SK-N-SH (cell line): ENCODE measurements around the gene ARMC6. TPM values are rescaled to one million over a fixed set of nuclear protein-coding genes. Genes with fewer than 3 reads are reported as not detected.

ENCODE experiments used
- CTCF ChIA-PET: fragments of 300-600, 350-600 bp; formaldehyde crosslinking; extraction: SDS; loops from one replicate; lab custom pipeline; 2021; lab: Yijun Ruan, JAX
- POLR2A ChIA-PET: fragments of 350-600 bp; sonication (Branson Sonifier 250); formaldehyde crosslinking; extraction: SDS; loops from one replicate; lab custom pipeline; 2020; ENCODE audit warnings: antibody characterized with exemption, inconsistent platforms; lab: Yijun Ruan, JAX
- DNase-seq: peaks from one replicate; pipeline ENCODE4 v3.0.0; 2012
- H2AFZ ChIP-seq: fragments of 200-600 bp; sonication (generic); 2 replicates; pipeline ENCODE4 v1.8.1; 2016; ENCODE audit warnings: antibody characterized with exemption, mild to moderate bottlenecking, low read depth
- H3F3A ChIP-seq: fragments of 200-600 bp; sonication (generic); replicated peaks from 2 replicates; pipeline ENCODE3; 2016; ENCODE audit warnings: antibody characterized with exemption, mild to moderate bottlenecking; ENCODE audit not compliant: insufficient read depth
- H3K27ac ChIP-seq, 2 experiments: fragments of 200-500 bp in 1 of 2; fragments of 200-600 bp in 1 of 2; sonication (Bioruptor generic) in 1 of 2; sonication (generic), shearing (Covaris generic) in 1 of 2; 2 replicates each; pipeline versions ENCODE4 v1.5.1 to v1.6.1; 2014 to 2016; ENCODE audit warnings: low read depth in 2 of 2, inconsistent platforms in 1 of 2, low read length in 1 of 2, mild to moderate bottlenecking in 1 of 2, mixed read lengths in 1 of 2
- H3K27me3 ChIP-seq: fragments of 200-600 bp; sonication (generic), shearing (Covaris generic); 2 replicates; pipeline ENCODE4 v1.6.1; 2016; ENCODE audit warnings: mixed run types; ENCODE audit not compliant: insufficient read depth
- H3K36me3 ChIP-seq, 2 experiments: fragments of 200-500 bp in 1 of 2; fragments of 200-600 bp in 1 of 2; sonication (Bioruptor generic) in 1 of 2; sonication (generic) in 1 of 2; replicated peaks in 1 of 2; 2 replicates each; pipeline versions ENCODE3 to v1.5.1; 2014 to 2016; ENCODE audit warnings: low read length in 1 of 2, mild to moderate bottlenecking in 1 of 2; ENCODE audit not compliant: insufficient read depth in 2 of 2, control insufficient read depth in 1 of 2
- H3K4me1 ChIP-seq, 2 experiments: fragments of 200-500 bp in 1 of 2; fragments of 200-600 bp in 1 of 2; sonication (Bioruptor generic) in 1 of 2; sonication (generic), shearing (Covaris generic) in 1 of 2; 2 replicates each; pipeline versions ENCODE4 v1.5.1 to v1.6.1; 2014 to 2016; ENCODE audit warnings: low read depth in 1 of 2, low read length in 1 of 2, mixed run types in 1 of 2; ENCODE audit not compliant: insufficient read depth in 2 of 2, control insufficient read depth in 1 of 2
- H3K4me2 ChIP-seq: fragments of 200-600 bp; sonication (generic), shearing (Covaris generic); 2 replicates; pipeline ENCODE4 v1.6.1; 2017; ENCODE audit warnings: mixed run types
- H3K4me3 ChIP-seq, 2 experiments: fragments of 200-500 bp in 1 of 2; fragments of 200-600 bp in 1 of 2; sonication (Bioruptor generic) in 1 of 2; sonication (generic), shearing (Covaris generic) in 1 of 2; 2 replicates each; pipeline versions ENCODE4 v1.5.1 to v1.8.1; 2014 to 2016; ENCODE audit warnings: low read depth in 2 of 2, inconsistent platforms in 1 of 2, low read length in 1 of 2, mild to moderate bottlenecking in 1 of 2, mixed read lengths in 1 of 2, moderate library complexity in 1 of 2
- H3K79me2 ChIP-seq: fragments of 200-600 bp; sonication (generic); 2 replicates; pipeline ENCODE4 v1.8.1; 2017; ENCODE audit warnings: mild to moderate bottlenecking; ENCODE audit not compliant: insufficient read depth
- H3K9ac ChIP-seq: fragments of 200-600 bp; sonication (generic); 2 replicates; pipeline ENCODE4 v1.6.1; 2017; ENCODE audit warnings: mixed run types
- H3K9me2 ChIP-seq: fragments of 200-600 bp; sonication (generic); 2 replicates; pipeline ENCODE4 v1.6.1; 2017; ENCODE audit warnings: mixed run types
- H3K9me3 ChIP-seq: fragments of 200-600 bp; sonication (generic); 2 replicates; pipeline ENCODE4 v1.6.1; 2017; ENCODE audit warnings: mixed run types, mild to moderate bottlenecking, moderate library complexity
- H4K20me1 ChIP-seq: fragments of 200-600 bp; sonication (generic); 2 replicates; pipeline ENCODE4 v1.6.1; 2017; ENCODE audit warnings: mild to moderate bottlenecking, mixed run types; ENCODE audit not compliant: insufficient read depth
- CHD2 ChIP-seq: fragments of 150-350 bp; IDR thresholded peaks from 2 replicates; pipeline ENCODE4 v1.6.1; 2018; ENCODE audit warnings: low read length; ENCODE audit not compliant: partially characterized antibody
- ELF1 ChIP-seq: IDR thresholded peaks from 2 replicates; pipeline ENCODE4 v1.4.0; 2012
- FOSL2 ChIP-seq: IDR thresholded peaks from 2 replicates; pipeline ENCODE4 v1.4.0; 2012; ENCODE audit warnings: low read depth, mild to moderate bottlenecking, moderate library complexity, borderline replicate concordance
- FOXJ3 ChIP-seq: sonication (generic); formaldehyde crosslinking; IDR thresholded peaks from 2 replicates; pipeline ENCODE4 v1.5.1; 2020; ENCODE audit warnings: mild to moderate bottlenecking, missing genetic modification reagents
- GABPA ChIP-seq: IDR thresholded peaks from 2 replicates; pipeline ENCODE4 v1.4.0; 2012; ENCODE audit warnings: low read depth, mild to moderate bottlenecking
- JUND ChIP-seq: IDR thresholded peaks from 2 replicates; pipeline ENCODE4 v1.4.0; 2012
- MEF2A ChIP-seq: IDR thresholded peaks from 2 replicates; pipeline ENCODE4 v1.4.0; 2012; ENCODE audit warnings: low read depth, borderline replicate concordance
- MXI1 ChIP-seq: IDR thresholded peaks from 2 replicates; pipeline ENCODE4 v1.6.1; 2012; ENCODE audit warnings: mild to moderate bottlenecking, low read depth, low read length, improper control_type of control experiment
- POLR2AphosphoS5 ChIP-seq: IDR thresholded peaks from 2 replicates; pipeline ENCODE4 v1.6.1; 2012; ENCODE audit warnings: low read depth, low read length
- RAD21 ChIP-seq: IDR thresholded peaks from 2 replicates; pipeline ENCODE4 v1.6.1; 2012; ENCODE audit warnings: mild to moderate bottlenecking, low read length
- RCOR1 ChIP-seq: fragments of 150-350 bp; IDR thresholded peaks from 2 replicates; pipeline ENCODE4 v1.6.1; 2017; ENCODE audit warnings: antibody characterized with exemption, low read length
- SIN3A ChIP-seq: IDR thresholded peaks from 2 replicates; pipeline ENCODE4 v1.6.1; 2012; ENCODE audit warnings: low read depth, mild to moderate bottlenecking, low read length, moderate library complexity, borderline replicate concordance
- YY1 ChIP-seq: IDR thresholded peaks from 2 replicates; pipeline ENCODE4 v1.4.0; 2012; ENCODE audit warnings: low read depth, mild to moderate bottlenecking
- WGBS: methylation state at CpG from one replicate; pipeline ENCODE4 v1.1.6; 2017; ENCODE audit warnings: low lambda C conversion rate; 5-methylcytosine and 5-hydroxymethylcytosine counted together
- polyA plus RNA-seq, 3 experiments: library from polyadenylated mRNA; depleted of rRNA; stranded (reverse); fragments of >200 nt; gene quantifications; 2 replicates each; pipeline ENCODE4 v1.2.3, GENCODE V29; 2012
- TF ChIP-seq, protein P1 (sequence below): IDR thresholded peaks from 2 replicates; pipeline ENCODE4 v1.4.0; 2012; ENCODE audit warnings: low read depth
- TF ChIP-seq, protein P2 (sequence below): fragments of 150-350 bp; IDR thresholded peaks from 2 replicates; pipeline ENCODE4 v1.6.1; 2016; ENCODE audit warnings: mild to moderate bottlenecking, low read depth, low read length
- TF ChIP-seq, protein P3 (sequence below): IDR thresholded peaks from 2 replicates; pipeline ENCODE4 v1.4.0; 2012; ENCODE audit warnings: low read depth, borderline replicate concordance
- TF ChIP-seq, protein P4 (sequence below): IDR thresholded peaks from 2 replicates; pipeline ENCODE4 v1.6.1; 2012; ENCODE audit warnings: mild to moderate bottlenecking, low read depth, low read length, moderate library complexity
- TF ChIP-seq, protein P5 (sequence below): IDR thresholded peaks from 2 replicates; pipeline ENCODE4 v1.4.0; 2012; ENCODE audit warnings: low read depth, borderline replicate concordance
- TF ChIP-seq, protein P6 (sequence below): fragments of 150-350 bp; IDR thresholded peaks from 2 replicates; pipeline ENCODE4 v1.6.1; 2017; ENCODE audit warnings: antibody characterized with exemption, low read length, low read depth, borderline replicate concordance

The ARMC6 gene
- polyA plus RNA-seq, 1 of the 3 experiments (the other 2 are of a cell fraction): 34.7 TPM

DNA sequence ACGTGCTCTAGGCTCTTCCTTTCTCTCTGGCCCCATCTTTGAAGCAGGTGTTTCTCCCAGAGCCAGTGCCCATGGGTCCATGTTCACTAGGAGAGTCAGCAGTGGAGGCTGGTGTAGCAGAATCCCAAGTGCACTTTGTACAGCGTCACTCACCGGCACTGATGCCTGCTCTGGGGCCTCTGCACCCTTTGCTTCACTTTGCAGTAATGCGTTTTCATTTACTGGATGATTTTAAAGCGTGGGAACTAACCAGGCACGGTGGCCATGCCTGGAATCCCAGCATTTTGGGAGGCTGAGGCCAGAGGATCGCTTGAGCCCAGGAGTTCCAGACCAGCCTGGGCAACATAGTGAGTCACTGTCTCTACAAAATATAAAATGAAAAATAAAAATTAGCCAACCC lies 61.1 kb downstream of the ARMC6 start:
- TF ChIP-seq, protein P1, sequence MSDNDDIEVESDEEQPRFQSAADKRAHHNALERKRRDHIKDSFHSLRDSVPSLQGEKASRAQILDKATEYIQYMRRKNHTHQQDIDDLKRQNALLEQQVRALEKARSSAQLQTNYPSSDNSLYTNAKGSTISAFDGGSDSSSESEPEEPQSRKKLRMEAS: no peak
- no peak for TF ChIP-seq GABPA
- TF ChIP-seq ELF1: no peak
- TF ChIP-seq, protein P2, sequence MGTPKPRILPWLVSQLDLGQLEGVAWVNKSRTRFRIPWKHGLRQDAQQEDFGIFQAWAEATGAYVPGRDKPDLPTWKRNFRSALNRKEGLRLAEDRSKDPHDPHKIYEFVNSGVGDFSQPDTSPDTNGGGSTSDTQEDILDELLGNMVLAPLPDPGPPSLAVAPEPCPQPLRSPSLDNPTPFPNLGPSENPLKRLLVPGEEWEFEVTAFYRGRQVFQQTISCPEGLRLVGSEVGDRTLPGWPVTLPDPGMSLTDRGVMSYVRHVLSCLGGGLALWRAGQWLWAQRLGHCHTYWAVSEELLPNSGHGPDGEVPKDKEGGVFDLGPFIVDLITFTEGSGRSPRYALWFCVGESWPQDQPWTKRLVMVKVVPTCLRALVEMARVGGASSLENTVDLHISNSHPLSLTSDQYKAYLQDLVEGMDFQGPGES: no peak
- TF ChIP-seq MEF2A: no peak
- TF ChIP-seq, protein P3, sequence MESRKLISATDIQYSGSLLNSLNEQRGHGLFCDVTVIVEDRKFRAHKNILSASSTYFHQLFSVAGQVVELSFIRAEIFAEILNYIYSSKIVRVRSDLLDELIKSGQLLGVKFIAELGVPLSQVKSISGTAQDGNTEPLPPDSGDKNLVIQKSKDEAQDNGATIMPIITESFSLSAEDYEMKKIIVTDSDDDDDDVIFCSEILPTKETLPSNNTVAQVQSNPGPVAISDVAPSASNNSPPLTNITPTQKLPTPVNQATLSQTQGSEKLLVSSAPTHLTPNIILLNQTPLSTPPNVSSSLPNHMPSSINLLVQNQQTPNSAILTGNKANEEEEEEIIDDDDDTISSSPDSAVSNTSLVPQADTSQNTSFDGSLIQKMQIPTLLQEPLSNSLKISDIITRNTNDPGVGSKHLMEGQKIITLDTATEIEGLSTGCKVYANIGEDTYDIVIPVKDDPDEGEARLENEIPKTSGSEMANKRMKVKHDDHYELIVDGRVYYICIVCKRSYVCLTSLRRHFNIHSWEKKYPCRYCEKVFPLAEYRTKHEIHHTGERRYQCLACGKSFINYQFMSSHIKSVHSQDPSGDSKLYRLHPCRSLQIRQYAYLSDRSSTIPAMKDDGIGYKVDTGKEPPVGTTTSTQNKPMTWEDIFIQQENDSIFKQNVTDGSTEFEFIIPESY: no peak
- no peak for TF ChIP-seq POLR2AphosphoS5
- no peak for TF ChIP-seq CHD2
- Histone ChIP-seq H3K9ac (no peak overlapping the region), H3K4me2 (no peak overlapping the region), H4K20me1 (no peaks in the 10 kb centered on the region), H3K36me3 (no peaks in the 10 kb centered on the region), H2AFZ (no peak overlapping the region), H3K4me3 (no peak overlapping the region), H3K9me2 (no peaks in the 10 kb centered on the region), H3K9me3 (no peaks in the 10 kb centered on the region), H3K27me3 (no peaks in the 10 kb centered on the region), H3F3A (no peaks in the 10 kb centered on the region), H3K79me2 (no peaks in the 10 kb centered on the region), H3K4me1 (no peaks in the 10 kb centered on the region), H3K27ac (no peak overlapping the region)
- CTCF ChIA-PET: interaction anchor here (1.5 kb wide), 1 partner anchor 16 kb away, joined by 5 read pairs; no protein-coding TSS in a partner anchor
- POLR2A ChIA-PET: no interaction called here
- 84% methylated on average over 7 of the region's 7 CpGs for WGBS
- no peak for DNase-seq

DNA sequence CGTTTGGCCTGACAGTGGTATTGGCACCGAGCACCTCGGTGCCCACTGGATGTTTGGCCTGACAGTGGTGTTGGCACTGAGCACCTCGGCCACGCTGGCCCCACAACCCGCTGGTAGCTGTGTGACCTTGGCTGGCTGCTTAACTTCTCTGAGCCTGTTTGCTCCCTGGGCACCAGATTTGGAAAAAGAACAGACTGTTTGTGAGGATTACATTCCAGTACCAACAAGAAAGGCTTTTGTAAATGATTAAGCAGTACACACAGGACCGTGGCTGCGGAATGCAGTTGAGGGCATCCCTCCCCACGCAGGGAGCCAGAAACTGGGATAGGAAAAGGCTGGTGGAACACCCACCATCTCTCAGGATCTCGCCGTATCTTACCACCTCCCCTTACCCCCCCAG lies 62.3 kb downstream of the ARMC6 start:
- Histone ChIP-seq H3K9me2 (no peaks in the 10 kb centered on the region), H3K79me2 (no peaks in the 10 kb centered on the region), H3F3A (no peaks in the 10 kb centered on the region), H2AFZ (no peak overlapping the region), H3K9ac (no peak overlapping the region), H3K4me3 (no peak overlapping the region), H3K4me1 (no peaks in the 10 kb centered on the region), H3K4me2 (no peak overlapping the region), H3K9me3 (no peaks in the 10 kb centered on the region), H3K27ac (no peak overlapping the region), H3K36me3 (no peaks in the 10 kb centered on the region), H3K27me3 (no peaks in the 10 kb centered on the region), H4K20me1 (no peaks in the 10 kb centered on the region)
- ChIA-PET CTCF (no interaction called here), POLR2A (no interaction called here)
- 81% methylated on average over 8 of the region's 11 CpGs for WGBS
- DNase-seq: no peak
- TF ChIP-seq RCOR1 (no peak), MEF2A (no peak), CHD2 (no peak), SIN3A (no peak), RAD21 (no peak), FOSL2 (no peak), FOXJ3 (no peak), YY1 (no peak), POLR2AphosphoS5 (no peak), JUND (no peak), MXI1 (no peak)
- TF ChIP-seq, protein P1: no peak
- TF ChIP-seq, protein P4, sequence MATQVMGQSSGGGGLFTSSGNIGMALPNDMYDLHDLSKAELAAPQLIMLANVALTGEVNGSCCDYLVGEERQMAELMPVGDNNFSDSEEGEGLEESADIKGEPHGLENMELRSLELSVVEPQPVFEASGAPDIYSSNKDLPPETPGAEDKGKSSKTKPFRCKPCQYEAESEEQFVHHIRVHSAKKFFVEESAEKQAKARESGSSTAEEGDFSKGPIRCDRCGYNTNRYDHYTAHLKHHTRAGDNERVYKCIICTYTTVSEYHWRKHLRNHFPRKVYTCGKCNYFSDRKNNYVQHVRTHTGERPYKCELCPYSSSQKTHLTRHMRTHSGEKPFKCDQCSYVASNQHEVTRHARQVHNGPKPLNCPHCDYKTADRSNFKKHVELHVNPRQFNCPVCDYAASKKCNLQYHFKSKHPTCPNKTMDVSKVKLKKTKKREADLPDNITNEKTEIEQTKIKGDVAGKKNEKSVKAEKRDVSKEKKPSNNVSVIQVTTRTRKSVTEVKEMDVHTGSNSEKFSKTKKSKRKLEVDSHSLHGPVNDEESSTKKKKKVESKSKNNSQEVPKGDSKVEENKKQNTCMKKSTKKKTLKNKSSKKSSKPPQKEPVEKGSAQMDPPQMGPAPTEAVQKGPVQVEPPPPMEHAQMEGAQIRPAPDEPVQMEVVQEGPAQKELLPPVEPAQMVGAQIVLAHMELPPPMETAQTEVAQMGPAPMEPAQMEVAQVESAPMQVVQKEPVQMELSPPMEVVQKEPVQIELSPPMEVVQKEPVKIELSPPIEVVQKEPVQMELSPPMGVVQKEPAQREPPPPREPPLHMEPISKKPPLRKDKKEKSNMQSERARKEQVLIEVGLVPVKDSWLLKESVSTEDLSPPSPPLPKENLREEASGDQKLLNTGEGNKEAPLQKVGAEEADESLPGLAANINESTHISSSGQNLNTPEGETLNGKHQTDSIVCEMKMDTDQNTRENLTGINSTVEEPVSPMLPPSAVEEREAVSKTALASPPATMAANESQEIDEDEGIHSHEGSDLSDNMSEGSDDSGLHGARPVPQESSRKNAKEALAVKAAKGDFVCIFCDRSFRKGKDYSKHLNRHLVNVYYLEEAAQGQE: no peak
- TF ChIP-seq, protein P5, sequence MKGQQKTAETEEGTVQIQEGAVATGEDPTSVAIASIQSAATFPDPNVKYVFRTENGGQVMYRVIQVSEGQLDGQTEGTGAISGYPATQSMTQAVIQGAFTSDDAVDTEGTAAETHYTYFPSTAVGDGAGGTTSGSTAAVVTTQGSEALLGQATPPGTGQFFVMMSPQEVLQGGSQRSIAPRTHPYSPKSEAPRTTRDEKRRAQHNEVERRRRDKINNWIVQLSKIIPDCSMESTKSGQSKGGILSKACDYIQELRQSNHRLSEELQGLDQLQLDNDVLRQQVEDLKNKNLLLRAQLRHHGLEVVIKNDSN: no peak
- TF ChIP-seq, protein P6, sequence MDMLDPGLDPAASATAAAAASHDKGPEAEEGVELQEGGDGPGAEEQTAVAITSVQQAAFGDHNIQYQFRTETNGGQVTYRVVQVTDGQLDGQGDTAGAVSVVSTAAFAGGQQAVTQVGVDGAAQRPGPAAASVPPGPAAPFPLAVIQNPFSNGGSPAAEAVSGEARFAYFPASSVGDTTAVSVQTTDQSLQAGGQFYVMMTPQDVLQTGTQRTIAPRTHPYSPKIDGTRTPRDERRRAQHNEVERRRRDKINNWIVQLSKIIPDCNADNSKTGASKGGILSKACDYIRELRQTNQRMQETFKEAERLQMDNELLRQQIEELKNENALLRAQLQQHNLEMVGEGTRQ: no peak
